B cell (primary cell): ENCODE measurements around the gene TRMU. TPM values are rescaled to one million over a fixed set of nuclear protein-coding genes. Genes with fewer than 3 reads are reported as not detected.

ENCODE experiments used
- ATAC-seq: fragments of 200-7000 bp; cut with Tn5 transposase; one replicate; pipeline ENCODE4 v1.10.0; 2021; ENCODE audit warnings: low read depth, mild to moderate bottlenecking, moderate number of reproducible peaks, moderate library complexity
- CTCF ChIA-PET: fragments of 350-600 bp; sonication (Branson Sonifier 250); formaldehyde crosslinking; loops from one replicate; lab custom pipeline; 2021; ENCODE audit warnings: antibody characterized with exemption, inconsistent platforms; lab: Charles Lee
- POLR2A ChIA-PET: fragments of 350-600 bp; sonication (Branson Sonifier 250); formaldehyde crosslinking; loops from one replicate; lab custom pipeline; 2021; ENCODE audit warnings: antibody characterized with exemption; lab: Charles Lee
- DNase-seq: peaks from one replicate; pipeline ENCODE4 v3.0.0; 2013
- H2AFZ ChIP-seq: 2 replicates; pipeline ENCODE4 v1.6.1; 2012; ENCODE audit warnings: mild to moderate bottlenecking, low read depth, low read length; ENCODE audit not compliant: insufficient read depth, poor library complexity, severe bottlenecking
- H3K27ac ChIP-seq, 2 donors: 1 replicate in 1 of 2; 2 replicates in 1 of 2; pipeline ENCODE4 v1.5.1; 2012 to 2013; ENCODE audit warnings: low read length in 2 of 2, mild to moderate bottlenecking in 2 of 2, moderate library complexity in 1 of 2
- H3K27me3 ChIP-seq, 4 experiments: fragments of 200-600 bp in 1 of 4; sonication (generic) in 1 of 4; replicated peaks in 1 of 4; 1 replicate in 2 of 4; 2 replicates in 2 of 4; pipeline versions ENCODE4 v1.6.1 to v1.7.0; 2013 to 2016; ENCODE audit warnings: low read length in 3 of 4, mild to moderate bottlenecking in 2 of 4, mixed read lengths in 1 of 4, moderate library complexity in 1 of 4; ENCODE audit not compliant: insufficient read depth in 4 of 4, control insufficient read depth in 3 of 4; ENCODE audit errors: control extremely low read depth in 1 of 4
- H3K36me3 ChIP-seq, 2 experiments: replicated peaks in 1 of 2; 1 replicate in 1 of 2; 2 replicates in 1 of 2; pipeline versions ENCODE4 v1.6.1 to v1.7.1; 2013; ENCODE audit warnings: low read length in 1 of 2; ENCODE audit not compliant: insufficient read depth in 2 of 2, control insufficient read depth in 1 of 2; ENCODE audit errors: control extremely low read depth in 1 of 2, extremely low read depth in 1 of 2
- H3K4me1 ChIP-seq, 2 donors: fragments of 200-600 bp in 1 of 2; sonication (generic) in 1 of 2; 1 replicate in 1 of 2; 2 replicates in 1 of 2; pipeline versions ENCODE4 v1.5.1 to v1.6.1; 2013 to 2017; ENCODE audit warnings: low read length in 2 of 2; ENCODE audit not compliant: control insufficient read depth in 2 of 2, insufficient read depth in 2 of 2
- H3K4me2 ChIP-seq: replicated peaks from 2 replicates; pipeline ENCODE3; 2012; ENCODE audit warnings: mild to moderate bottlenecking, low read depth, low read length; ENCODE audit not compliant: poor library complexity, severe bottlenecking
- H3K4me3 ChIP-seq, 5 experiments: fragments of 200-600 bp in 1 of 5; sonication (generic) in 1 of 5; 1 replicate in 3 of 5; 2 replicates in 2 of 5; pipeline versions ENCODE4 v1.5.1 to v1.7.0; 2011 to 2016; ENCODE audit warnings: low read length in 4 of 5, mild to moderate bottlenecking in 4 of 5, low read depth in 2 of 5, control low read depth in 1 of 5, moderate library complexity in 1 of 5; ENCODE audit not compliant: insufficient read depth in 1 of 5; ENCODE audit errors: control extremely low read depth in 1 of 5, extremely low read depth in 1 of 5
- H3K79me2 ChIP-seq: fragments of 200-600 bp; sonication (generic); one replicate; pipeline ENCODE4 v1.6.0; 2016; ENCODE audit warnings: low read length; ENCODE audit not compliant: control insufficient read depth, insufficient read depth
- H3K9ac ChIP-seq: fragments of 200-600 bp; sonication (generic); 2 replicates; pipeline ENCODE4 v1.6.1; 2017; ENCODE audit warnings: mild to moderate bottlenecking, low read length, moderate library complexity
- H3K9me3 ChIP-seq, 3 donors: one replicate each; pipeline versions ENCODE4 v1.6.1 to v1.7.1; 2013; ENCODE audit warnings: low read length in 2 of 3; ENCODE audit not compliant: control insufficient read depth in 2 of 3, insufficient read depth in 1 of 3; ENCODE audit errors: control extremely low read depth in 1 of 3
- H4K20me1 ChIP-seq: 2 replicates; pipeline ENCODE4 v1.6.0; 2012; ENCODE audit warnings: mild to moderate bottlenecking, low read length; ENCODE audit not compliant: insufficient read depth, control insufficient read depth, poor library complexity, severe bottlenecking
- H3K27ac Mint-ChIP-seq: one replicate; pipeline ENCODE4 v1.8.0; 2021; ENCODE audit warnings: mixed read lengths
- H3K27me3 Mint-ChIP-seq: one replicate; pipeline ENCODE4 v1.8.0; 2021; ENCODE audit warnings: mixed read lengths
- H3K4me1 Mint-ChIP-seq: one replicate; pipeline ENCODE4 v1.8.0; 2021; ENCODE audit warnings: mixed read lengths
- H3K4me3 Mint-ChIP-seq: one replicate; pipeline ENCODE4 v1.8.0; 2021; ENCODE audit warnings: mixed read lengths
- H3K9me3 Mint-ChIP-seq: one replicate; pipeline ENCODE4 v1.8.0; 2022; ENCODE audit warnings: mixed read lengths; ENCODE audit not compliant: insufficient read depth
- CTCF ChIP-seq: fragments of 200-600 bp; IDR thresholded peaks from one replicate; pipeline ENCODE4 v1.8.0; 2022; ENCODE audit warnings: antibody characterized with exemption, mild to moderate bottlenecking
- EZH2 ChIP-seq: IDR thresholded peaks from 2 replicates; pipeline ENCODE4 v1.6.1; 2012; ENCODE audit warnings: borderline replicate concordance, low read depth, mild to moderate bottlenecking, moderate library complexity, low read length; ENCODE audit not compliant: insufficient read depth, poor library complexity, severe bottlenecking
- WGBS: methylation state at CpG from one replicate; pipeline ENCODE4 v1.1.5; 2013; ENCODE audit warnings: missing lambda C conversion rate; ENCODE audit not compliant: insufficient coverage; 5-methylcytosine and 5-hydroxymethylcytosine counted together
- intact Hi-C: fragments of 100-400 bp; cut with micrococcal nuclease; formaldehyde crosslinking; loops from one replicate; pipeline ENCODE4 v1.10.0; 2022
- polyA plus RNA-seq: library from polyadenylated mRNA; depleted of rRNA; stranded (reverse); fragments of >200 nt; gene quantifications from 2 replicates; pipeline ENCODE4 v1.2.3, GENCODE V29; 2012
- total RNA-seq, 2 donors: library from RNA; stranded (reverse); fragments of 120-200 nt in 1 of 2; gene quantifications; 1 replicate in 1 of 2; 2 replicates in 1 of 2; pipeline versions ENCODE4 v1.2.3 to v1.2.4, GENCODE V29; 2013 to 2022

TRMU gene
- total and polyA plus RNA-seq, 2 donors (not counting 1 experiment from before 2014, with no cell fraction given) = 51.0 to 76.9 TPM

DNA sequence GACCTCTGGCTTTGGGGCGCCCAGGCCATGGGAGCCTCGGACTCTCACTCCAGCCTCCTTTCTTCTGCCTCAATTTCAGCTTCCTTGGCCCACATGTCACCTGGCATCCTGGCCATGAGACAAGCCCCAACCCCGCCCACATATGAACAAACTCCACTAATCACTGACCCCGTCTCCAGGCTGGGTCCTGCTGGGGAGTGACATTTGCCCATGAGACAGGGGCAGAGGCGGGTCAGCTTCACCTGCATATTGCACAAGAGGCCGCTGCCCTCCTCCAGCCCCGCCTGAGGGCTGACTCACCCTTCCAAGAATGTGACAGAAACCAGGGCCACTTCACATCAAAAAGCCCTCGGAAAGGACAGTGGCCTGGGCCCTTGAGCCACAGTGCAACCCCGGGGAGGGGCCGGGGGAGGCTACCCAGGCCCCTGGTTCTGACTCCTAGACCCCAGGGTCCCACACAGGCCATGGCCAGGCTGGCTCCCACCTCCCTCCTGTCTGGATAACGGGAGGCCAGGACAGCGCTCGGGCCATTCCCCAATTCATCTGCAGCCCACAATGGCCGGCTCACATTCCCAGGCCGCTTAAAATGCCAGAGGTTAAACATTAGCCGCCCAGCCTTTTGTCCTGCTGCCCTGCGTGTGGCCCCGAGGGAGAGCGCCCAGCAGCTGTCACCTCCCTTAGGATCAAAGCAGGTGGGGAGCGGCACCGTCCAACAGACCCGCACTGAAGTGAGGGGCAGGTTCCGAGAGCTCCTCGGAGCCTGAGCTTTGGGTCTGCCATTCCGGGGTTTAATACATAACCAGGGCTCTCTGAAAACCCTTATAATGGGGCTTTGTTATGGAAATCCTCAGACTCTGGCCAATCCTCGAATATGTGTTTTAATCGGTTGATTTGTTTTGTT, 42.3 kb downstream of the TRMU start:
- Histone ChIP-seq H3K9ac (no peak overlapping the region), H3K4me3 (no peak overlapping the region), H3K4me2 (no peak overlapping the region), H3K79me2 (no peaks in the 10 kb centered on the region), H3K9me3 (peaks cover 0 to 35% (median 14%) of the 10 kb centered on the region in 3 donors), H3K27me3 (peaks cover 0 to 6% (median 0%) of the 10 kb centered on the region in 4 experiments), H3K36me3 (peaks cover 6 to 77% of the 10 kb centered on the region in 2 experiments), H3K4me1 (peaks cover 9 to 20% of the 10 kb centered on the region in 2 donors), H3K27ac (no peak overlapping the region), H4K20me1 (no peaks in the 10 kb centered on the region), H2AFZ (no peak overlapping the region)
- WGBS = 97% methylated on average over 26 of the region's 27 CpGs
- H3K27me3 Mint-ChIP-seq = no peaks in the 10 kb centered on the region
- DNase-seq (no peak), ATAC-seq (no peak)
- no peak overlapping the region for H3K4me3 Mint-ChIP-seq
- peaks cover 2% of the 10 kb centered on the region for H3K9me3 Mint-ChIP-seq
- TF ChIP-seq CTCF (no peak), EZH2 (no peak)
- H3K27ac Mint-ChIP-seq = no peak overlapping the region
- ChIA-PET POLR2A (interaction anchor here (0.7 kb wide), 1 partner anchor 44 kb away, joined by 11 read pairs; no protein-coding TSS in a partner anchor), CTCF (interaction anchor here (1.0 kb wide), 1 partner anchor 164 kb away, joined by 4 read pairs; no protein-coding TSS in a partner anchor)
- peaks cover 5% of the 10 kb centered on the region for H3K4me1 Mint-ChIP-seq
- intact Hi-C loops = no loop called here
